HG02678 (cell line): ENCODE measurements around the gene PIP4K2A.
"Not testable (repeated sequence)": the region's sequence is repeated elsewhere in the genome, so short reads cannot be mapped to it uniquely, and the experiment has no call there.

Experiments used
- ATAC-seq: cut with Tn5 transposase; IDR thresholded peaks from one replicate; pipeline ENCODE4 v1.9.1; 2021; ENCODE audit warnings: mild to moderate bottlenecking, moderate library complexity; ENCODE audit not compliant: unreplicated experiment

Gene PIP4K2A

GRCh38 chr10:22697101-22697500, 17.3 kb downstream of the PIP4K2A start:
- ATAC-seq, result no peak

- ATAC-seq, result no peak
Observed at GRCh38 chr10:22693860-22694259, 20.5 kb downstream of the PIP4K2A start.

DNA sequence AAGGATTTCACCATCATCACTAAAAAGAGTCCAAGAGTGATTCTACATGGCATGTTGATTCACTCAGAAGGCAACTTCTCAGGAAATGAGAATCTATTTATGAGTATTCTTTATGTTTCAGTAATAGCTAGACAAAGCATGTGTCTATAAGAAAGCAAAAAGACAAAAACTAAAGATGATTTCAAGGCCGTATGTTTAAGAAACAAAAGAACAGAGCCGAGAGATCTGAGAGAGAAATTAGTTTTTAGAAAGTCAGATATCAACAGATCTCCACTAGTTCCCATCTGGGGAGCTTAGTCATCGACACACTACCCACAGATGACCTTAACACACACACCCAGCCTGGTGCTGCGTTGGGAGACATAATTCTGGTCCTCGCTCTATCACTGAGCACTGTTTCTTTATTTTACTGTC, 21.0 kb downstream of the PIP4K2A start:
- ATAC-seq, result peak; percentile 47

DNA sequence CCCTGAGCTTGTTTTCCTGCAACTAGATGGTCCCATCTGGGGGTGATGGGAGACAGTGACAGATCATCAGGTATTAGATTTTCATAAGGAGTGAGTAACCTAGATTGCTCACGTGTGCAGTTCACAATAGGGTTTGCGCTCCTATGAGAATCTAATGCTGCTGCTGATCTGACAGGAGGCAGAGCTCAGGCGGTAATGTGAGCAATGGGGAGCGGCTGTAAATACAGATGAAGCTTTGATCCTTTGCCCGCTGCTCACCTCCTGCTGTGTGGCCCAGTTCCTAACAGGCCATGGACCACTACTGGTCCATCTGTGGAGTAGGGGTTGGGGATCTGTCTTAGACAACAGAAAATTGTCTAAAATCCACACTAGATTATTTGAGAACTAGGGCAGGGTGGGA, 22.3 kb downstream of the PIP4K2A start:
- not testable (repeated sequence) for ATAC-seq

DNA sequence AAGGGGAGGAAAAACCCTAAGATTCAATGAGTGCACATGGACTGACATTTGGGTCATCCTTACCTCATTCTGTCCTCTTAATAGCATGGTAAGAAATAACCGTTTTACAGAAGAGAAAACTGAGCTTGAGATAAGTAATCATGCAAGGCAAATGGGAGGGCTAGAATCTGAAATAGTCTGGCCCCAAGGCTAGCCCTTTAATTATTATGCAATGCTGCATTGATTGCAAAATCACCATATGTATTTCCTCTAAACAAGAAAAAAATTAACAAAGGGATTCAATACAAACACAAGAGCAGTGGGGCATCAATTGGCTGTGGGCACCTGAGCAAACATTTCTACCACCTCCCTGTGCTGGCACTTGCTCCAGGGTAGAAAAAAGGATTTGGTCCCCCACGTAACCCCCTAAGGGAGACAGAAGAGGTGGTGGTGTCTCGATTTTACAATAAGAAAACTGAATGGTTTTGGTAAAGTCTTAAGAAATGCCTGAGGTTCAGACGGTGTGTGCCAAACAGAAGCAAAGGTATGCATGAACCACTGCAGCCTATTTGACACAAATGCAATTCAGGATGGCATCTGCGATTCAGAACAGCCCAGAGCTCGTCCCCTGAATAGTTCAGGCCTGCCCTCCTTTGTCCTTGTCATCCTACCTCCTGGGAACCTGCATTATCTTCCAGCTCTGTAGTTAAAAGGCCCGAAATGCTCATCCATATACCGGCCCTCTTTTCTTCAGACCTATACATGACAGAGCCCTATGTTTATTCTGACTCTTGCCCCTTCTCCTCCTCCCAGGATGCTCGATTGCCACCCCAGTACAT, 23.6 kb downstream of the PIP4K2A start:
- peak; percentile 60 for ATAC-seq

- ATAC-seq, result peak; percentile 61
Observed at GRCh38 chr10:22690158-22690557, 24.2 kb downstream of the PIP4K2A start.

- ATAC-seq, result no peak
Observed at GRCh38 chr10:22686347-22686746, 28.0 kb downstream of the PIP4K2A start.

GRCh38 chr10:22685926-22686325, 28.5 kb downstream of the PIP4K2A start:
- ATAC-seq, result no peak

DNA sequence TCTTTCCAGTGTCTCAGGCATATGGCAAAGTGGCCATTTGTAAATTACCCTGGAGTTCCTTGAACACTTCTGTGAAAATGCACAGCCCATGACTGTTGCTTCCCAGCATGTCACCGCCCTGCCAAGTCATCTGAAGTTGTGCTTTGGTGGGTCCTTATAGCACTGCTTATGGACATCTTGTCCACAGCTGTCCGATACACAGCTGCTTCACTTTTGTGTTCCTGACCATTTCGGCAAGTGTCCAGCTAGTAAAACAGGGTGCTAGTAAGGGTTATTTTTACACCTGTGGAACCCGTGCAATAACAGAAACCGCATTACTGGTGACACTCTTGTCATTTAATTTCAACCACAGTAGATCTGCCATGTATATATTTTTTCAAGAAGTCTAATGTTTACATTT, 29.7 kb downstream of the PIP4K2A start:
- no peak for ATAC-seq

DNA sequence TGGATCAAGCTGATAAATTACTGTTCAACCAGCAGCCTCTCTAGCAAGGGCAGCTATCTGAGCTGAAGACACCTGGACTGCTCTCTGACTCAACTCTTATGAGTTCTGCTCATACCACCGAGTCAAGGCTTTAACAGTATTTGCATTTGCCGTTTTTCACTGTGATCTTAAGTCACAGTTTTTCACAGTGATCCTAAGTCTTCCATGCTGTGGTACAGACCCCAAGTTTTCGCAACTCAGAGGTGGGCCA, 31.3 kb downstream of the PIP4K2A start:
- ATAC-seq, result peak; percentile 73

DNA sequence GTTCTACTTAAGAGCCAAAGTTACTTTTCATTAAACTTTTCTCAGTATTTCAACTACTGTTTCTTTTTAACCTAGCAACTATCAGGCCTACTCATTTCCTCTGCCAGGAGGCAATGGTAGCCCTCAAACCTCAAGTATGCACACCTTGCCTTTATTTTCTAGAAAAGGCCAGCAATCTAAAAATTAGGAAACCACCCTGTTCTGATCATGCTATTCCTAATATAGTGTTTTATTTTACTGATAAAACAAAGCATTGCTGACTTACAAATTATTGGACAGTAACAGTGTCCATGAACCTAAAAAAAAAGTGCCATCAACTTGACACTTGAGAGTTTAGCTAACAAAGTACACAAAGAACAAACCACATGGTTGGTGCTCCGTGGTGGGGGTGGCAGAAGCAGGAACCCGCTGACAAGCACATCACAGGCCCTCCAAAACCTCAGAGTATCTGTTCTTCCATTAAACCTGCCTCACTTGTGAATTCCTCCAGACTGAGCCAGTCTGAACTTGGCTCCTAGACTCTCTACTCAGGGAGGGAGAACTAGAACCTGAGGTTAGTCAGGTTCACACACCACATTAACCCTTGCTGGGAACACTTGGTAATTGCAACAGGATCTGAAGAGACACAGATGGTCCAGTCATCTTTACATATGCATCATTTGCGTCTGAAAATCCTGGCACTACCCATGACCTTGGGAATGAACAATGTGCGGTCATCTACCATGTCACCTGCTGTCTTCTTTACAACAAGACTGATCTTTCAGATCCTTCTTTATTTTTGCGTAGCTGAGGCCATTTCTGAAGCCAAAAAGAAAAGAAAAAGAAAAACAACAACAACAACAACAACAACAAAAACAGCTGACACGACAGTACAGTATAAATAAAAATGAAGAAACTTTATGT, 31.9 kb downstream of the PIP4K2A start:
- peak; percentile 25 for ATAC-seq

GRCh38 chr10:22681783-22682183, 32.6 kb downstream of the PIP4K2A start:
- ATAC-seq, result no peak

DNA sequence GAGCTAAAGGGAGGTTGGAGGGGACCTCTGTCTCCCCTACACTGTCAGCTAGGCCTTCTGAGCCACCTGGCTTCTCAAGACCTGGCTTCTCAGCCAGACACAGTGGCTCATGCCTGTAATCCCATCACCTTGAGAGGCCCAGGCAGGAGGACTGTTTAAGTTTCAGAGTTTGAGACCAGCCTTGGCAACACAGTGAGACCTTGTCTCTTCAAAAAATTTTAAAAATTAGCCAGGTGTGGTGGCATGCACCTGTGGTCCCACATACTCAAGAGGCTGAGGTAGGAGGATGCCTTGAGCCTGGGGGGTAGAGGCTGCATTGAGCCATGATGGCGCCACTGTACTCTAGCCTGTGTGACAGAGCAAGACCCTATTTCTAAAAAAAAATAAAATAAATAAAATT, 33.1 kb downstream of the PIP4K2A start:
- no peak for ATAC-seq

GRCh38 chr10:22679608-22680007, 34.8 kb downstream of the PIP4K2A start:
- ATAC-seq, result no peak

DNA sequence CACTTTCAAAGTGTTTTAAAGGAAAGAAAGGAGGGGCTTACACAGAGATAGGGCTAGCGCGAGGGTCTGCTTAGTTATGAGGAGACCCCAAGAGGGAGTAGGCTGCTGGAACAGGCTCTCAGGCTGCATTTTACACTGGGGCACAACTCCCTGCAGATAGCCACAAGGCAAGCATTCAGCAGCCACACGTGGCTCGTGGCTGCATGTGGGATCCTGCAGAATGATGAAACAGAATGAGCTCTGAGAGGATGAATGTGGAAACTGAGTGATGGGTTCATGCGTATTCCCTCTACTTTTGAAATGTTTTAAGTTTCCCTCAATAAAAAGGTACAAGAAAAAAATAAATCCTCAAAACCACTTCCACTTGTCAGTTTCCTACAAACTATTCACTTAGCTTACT, 37.0 kb downstream of the PIP4K2A start:
- ATAC-seq, result no peak

- ATAC-seq, result no peak
Observed at GRCh38 chr10:22676435-22676834, 37.9 kb downstream of the PIP4K2A start.

DNA sequence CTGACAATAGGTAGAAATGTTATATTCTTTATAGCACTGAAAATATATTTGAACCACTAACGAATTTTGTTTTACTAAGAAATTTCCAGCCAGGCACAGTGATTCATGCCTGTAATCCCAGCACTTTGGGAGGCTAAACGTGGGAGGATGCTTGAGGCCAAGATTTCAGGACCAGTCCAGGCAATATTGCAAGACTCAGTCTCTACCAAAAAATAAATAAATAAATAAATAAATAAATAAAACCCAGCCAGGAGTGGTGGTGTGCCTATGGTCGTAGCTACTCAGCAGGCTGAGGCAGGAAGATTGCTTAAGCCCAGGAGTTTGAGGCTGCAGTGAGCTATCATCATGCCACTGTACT, 39.8 kb downstream of the PIP4K2A start:
- ATAC-seq, result no peak

- ATAC-seq, result no peak
Observed at GRCh38 chr10:22673785-22674572, 40.4 kb downstream of the PIP4K2A start.

- no peak for ATAC-seq
Observed at GRCh38 chr10:22673091-22673392, 41.3 kb downstream of the PIP4K2A start.

DNA sequence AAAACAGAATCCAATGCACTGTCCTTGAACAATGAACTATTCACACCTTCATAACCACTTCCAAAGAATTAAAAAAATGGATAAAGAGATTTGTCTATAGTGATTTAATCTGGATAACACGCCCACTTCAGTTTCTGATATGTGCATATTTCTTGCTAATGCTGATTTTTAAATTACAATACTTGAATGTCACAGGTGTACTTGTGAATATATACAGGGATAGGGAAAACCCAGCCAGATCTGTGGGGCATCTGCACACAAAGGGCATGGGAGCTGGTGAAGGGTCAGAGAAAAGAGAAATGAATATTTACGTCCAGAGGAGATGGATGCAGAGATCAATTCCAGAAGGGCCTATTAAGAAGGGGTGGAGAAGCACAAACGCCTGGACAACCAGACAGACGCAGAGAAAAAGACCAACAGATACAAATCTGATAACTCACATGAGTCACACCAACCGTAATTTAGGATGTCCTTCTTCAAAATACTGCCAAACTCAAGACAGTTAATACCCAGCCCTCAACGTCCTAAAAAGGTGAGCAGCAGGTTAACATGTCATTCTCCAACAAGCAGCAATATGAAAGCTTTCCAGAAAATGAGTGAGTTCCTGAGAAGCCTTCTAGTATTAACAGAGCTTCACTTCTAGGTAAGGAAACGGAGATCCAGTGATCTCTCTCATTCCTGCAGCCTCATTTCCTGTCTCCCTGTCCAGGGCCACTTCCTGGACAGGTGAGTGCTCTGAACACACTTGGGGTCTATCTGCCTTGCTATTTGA, 41.9 kb downstream of the PIP4K2A start:
- no peak for ATAC-seq

- ATAC-seq, result no peak
Observed at GRCh38 chr10:22670788-22671187, 43.6 kb downstream of the PIP4K2A start.
